ENCODE measurements around the gene AS3MT.
"Not testable (repeated sequence)": the region's sequence is repeated elsewhere in the genome, so short reads cannot be mapped to it uniquely, and the experiment has no call there.

AS3MT gene

DNA sequence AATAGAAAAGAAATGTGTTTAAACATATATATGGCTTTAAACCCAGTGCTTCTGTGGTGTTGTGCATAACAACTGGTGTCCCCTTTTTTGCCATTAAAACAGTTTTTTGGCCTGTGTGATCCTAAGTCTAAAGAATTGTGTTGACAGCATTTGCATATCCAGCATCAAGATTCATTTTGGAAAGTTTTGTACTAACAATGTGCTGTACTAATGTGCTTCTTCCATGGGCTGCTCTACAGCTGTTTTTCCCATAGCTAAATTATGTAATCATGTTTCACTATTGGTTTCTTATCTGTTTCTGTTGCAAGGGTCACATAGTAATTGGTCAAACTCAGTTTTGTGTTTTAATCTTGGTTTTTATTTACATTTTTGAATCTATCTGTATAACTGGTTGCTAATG is 54.3 kb downstream of the AS3MT start:
- no peak for DNase-seq

DNA sequence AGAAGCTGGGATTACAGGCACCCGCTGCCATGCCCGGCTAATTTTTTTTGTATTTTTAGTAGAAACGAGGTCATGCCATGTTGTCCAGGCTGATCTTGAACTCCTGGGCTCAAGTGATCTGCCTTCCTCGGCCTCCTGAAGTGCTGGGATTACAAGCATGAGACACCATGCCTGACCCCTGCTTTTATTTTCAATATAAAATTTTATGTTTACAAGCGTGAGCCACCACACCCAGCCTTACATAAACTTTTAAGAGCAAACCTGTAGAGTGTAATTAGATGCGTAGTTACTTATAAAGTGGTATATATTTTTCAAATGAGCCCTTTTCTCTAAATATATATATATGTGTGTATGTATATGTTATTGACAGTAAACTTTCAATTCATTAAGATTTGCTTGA is 57.6 kb downstream of the AS3MT start:
- no peak for DNase-seq

DNA sequence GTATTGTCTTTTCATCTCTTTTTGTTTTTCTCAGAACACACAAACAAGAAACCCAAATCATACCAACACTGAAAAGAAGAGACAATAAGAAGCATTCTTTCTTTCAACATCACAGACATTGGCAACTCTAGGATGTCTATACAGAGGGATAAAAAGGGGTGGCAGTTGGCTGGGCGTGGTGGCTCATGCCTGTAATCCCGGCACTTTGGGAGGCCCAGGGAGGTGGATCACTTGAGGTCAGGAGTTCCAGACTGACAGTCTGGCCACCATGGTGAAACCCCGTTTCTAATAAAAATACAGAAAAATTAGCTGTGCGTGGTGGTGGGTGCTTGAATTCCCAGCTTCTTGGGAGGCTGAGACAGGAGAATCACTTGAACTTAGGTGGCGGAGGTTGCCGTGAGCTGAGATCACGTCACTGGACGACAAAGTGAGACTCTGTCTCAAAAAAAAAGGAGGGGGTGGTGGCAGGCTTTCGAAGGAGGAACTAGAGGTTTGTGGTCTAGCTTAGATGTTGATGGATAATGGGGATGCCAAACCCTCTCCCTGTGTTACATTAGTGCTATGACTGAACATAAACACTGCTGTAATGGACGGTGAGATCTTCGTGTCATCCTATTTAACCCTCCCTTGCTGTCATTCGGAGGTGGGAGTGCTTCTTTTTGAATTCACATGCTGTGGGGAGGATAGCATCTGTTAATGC is 58.2 kb downstream of the AS3MT start:
- DNase-seq: no peak

DNA sequence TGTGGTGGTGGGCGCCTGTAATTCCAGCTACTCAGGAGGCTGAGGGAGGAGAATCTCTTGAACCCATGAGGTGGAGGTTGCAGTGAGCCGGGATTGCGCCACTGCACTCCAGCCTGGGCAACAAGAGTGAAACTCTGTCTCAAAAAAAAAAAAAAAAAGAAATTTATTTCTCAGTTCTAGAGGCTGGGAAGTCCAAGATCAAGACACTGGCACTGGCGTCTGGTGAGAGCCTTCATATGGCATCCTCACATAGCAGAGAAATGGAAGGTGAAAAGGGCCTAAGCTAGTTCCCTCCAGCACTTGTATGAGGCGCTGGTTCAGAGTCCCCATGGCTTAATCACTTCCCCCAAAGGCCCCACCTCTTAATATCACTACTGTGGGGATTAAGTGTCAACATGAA is 59.2 kb downstream of the AS3MT start:
- DNase-seq: not testable (repeated sequence)

DNA sequence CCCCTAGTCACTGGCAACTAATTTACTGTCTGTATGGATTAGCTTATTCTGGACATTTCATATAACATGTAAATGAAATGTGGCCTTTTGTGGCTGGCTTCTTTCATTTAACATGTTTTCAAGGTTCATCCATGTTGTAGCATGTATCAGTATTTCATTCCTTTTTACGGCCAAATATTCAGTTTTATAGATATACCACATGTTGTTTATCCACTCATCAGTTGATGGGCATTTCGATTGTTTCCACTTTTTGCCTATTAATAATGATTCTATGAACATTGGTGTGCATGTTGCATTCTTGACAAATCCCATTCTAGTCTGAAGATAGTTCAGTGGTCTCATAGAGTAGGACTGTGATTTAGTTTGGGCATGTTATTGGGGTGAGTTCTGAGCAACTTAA is 61.5 kb downstream of the AS3MT start:
- no peak for DNase-seq

DNA sequence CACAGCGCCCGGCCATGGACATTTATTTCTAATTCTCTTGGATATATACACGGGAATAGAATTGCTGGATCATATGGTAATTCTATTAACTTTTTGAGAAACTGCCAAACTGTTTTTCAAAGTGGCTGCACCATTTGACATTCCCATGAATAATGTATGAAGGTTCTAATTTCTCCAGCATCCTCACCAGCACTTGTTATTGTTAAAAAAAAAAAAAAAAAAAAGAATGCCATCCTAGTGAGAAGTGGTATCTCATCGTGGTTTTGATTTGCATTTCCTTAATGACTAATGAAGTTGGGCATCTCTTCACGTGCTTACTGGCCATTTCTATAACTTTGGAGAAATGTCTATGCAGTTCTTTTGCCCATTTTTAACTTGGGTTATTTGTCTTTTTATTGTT is 62.4 kb downstream of the AS3MT start:
- no peak for DNase-seq

DNA sequence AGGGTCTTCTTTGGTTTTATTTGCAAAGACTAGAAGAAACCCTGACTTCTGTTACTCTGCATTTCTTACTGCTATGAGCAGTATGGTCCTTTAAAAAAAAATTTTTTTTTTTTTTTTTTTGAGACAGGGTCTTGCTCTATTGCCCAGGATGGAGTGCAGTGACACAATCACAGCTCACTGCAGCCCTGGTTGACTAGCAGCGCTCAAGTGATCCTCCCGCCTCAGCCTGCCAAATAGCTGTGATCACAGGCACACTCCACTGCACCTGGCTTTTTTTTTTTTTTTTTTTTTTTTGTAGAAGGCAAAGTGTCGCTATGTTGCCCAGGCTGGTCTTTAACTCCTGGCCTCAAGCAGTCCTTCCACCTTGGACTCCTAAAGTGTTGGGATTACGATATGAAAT is 66.2 kb downstream of the AS3MT start:
- DNase-seq: no peak

DNA sequence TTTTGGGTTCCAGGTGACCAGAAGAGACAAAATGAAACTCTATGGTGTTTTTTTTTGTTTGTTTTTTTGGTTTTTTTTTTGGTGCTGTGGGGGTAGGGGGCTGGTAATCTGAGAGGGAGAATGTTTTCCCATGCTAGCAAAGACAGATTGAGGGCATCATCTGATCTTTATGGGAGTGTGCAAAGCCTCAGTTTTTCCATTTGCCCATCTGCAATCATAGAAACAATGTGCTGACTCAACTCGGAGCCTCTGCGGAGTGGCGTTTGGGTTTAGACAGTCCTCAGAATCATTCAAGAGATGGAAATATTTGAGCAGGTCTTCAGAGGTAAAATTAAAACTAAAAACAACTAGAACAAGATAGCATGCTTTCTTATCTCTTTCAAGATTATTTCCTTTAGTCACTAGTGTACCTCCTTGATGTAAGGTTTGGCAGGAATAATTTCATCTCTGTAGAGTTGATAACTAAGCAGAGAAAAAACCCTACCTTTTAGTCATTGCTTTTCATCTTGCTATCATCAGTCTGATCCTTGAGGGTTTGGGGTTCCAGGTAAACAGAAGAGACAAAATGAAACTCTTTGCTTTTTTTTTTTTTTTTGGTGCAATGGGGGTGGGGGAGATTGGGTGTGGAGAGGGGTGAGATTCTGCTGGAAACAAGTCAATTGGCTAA is 66.8 kb downstream of the AS3MT start:
- no peak for DNase-seq

DNA sequence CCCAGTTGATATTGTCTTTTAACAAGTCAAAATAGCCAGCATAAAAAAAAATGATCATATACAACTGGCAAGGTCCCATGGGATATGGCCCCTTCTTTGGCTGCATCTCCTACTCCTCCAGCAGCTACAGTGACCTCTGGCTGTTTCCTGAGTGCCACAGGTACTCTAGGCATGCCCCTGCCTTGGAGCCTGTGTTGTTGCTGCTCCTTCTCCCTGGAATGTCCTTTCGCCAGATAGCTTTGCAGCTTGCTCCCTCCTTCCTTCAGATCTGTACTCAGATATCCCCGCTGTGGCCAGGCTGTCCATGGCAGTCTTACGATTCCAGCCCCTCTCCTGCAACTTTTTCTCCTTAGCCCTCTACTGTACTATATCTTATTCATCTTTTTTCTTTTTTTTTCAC is 72.1 kb downstream of the AS3MT start:
- no peak for DNase-seq

DNA sequence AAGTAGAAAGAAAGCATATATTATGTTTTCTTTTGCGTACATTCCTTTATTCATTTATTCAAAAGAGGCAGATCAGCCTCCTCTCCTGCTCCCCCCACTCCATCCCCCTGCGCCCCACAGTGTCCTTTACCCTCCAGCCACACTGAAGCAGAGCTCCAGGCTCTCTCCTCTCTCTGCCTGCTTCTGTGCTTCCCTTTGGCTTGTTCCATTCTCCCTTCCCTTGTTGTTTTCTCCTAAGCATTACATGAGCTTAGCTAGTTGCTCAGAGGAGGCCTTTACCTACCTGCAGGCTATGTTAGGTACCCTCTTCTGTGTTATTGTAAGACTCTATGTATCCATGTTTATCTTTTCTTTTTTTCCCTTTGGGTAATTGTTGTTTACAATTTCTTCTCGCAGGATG is 76.2 kb downstream of the AS3MT start:
- DNase-seq: no peak

DNA sequence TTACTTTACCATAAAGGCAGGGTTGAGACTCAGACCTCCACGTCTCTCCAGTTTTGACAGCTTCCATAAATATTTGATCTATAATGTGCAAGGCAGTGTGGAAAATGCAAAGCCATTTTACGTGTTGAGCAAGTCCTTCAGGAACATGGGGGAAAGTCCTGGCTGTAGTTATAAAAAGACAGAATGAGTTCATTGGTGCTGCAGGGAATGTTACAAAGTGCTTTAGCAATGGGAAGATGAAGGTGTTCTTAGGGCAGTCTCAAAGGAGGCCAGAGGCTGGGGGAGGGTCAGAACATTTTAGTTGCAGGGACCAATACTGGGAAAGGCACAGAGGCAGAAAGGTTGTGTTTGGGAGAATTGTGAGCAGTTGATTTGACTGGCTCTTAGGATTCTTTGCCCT is 76.7 kb downstream of the AS3MT start:
- no peak for DNase-seq

DNA sequence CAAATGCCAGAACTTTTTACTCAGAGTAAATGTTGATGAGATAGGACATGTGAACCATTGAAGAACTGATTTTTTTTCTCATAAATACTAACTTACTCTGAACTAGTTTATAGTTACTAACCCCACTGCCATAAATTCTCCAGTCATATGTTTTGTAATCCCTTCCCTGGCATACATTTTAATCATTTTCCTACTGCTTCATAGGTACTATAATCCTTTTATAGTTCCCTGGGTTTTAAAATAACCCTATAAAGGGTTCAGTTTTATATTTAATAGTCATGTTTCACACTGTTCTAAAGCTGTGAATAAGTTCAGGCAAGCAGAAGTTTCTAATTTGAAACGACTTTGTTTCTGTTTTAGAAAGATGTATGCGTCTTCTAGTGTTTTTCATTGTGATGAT is 77.7 kb downstream of the AS3MT start:
- no peak for DNase-seq

DNA sequence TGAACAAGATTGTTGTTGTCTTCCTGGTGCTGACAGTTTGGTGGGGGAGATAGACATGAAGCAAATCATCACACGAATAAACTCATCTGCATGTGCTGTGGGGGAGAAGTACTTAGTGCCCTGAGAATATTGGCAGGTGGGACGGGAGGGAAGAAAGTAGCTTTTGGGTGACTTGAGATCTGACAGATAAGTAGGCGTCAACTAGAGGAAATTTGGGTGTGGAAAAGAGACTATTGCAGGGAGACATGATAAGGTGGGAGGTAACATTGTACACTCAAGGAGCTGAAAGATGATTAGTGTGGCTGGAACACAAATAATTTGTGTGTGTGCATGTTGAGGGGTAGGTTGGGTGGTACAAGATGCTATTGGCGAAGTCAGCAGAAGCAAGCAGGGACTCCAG is 78.9 kb downstream of the AS3MT start:
- DNase-seq: no peak

DNA sequence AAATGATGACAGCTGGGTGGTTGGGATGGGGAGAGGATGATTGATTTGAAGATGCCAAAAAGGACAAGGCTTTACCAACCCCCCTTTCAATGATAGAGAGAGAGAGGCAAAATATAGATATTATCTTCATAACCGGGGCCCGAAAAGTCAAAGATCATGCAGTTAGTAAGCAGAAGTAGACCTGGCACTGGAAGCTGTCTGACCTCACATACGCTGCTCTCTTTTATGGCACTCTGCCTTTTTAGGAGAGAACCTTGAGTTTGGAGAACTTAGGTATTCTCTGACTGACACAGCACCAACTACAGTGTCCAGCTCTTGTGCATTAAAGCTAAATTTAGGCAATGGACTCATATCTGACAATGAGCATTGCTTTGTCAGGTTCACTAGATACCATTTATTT is 79.5 kb downstream of the AS3MT start:
- no peak for DNase-seq

DNA sequence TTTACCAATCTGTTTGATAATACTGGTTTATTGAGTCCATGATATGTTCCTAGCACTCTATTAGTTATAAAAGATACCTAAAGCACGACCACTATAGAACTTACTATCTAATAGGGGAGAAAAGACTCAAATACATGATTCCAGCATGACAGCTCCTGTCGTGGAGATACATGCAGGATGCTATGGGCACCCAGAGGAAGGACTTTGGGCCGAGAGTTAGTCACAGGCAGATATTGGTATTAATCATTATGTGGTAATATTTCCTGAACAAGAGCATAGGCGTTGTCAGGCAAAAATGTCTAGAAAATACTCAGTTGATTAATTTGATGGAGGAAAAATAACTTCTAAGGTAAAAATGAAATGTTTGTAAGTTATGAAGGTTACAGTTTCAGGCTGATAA is 80.6 kb downstream of the AS3MT start:
- DNase-seq: no peak

DNA sequence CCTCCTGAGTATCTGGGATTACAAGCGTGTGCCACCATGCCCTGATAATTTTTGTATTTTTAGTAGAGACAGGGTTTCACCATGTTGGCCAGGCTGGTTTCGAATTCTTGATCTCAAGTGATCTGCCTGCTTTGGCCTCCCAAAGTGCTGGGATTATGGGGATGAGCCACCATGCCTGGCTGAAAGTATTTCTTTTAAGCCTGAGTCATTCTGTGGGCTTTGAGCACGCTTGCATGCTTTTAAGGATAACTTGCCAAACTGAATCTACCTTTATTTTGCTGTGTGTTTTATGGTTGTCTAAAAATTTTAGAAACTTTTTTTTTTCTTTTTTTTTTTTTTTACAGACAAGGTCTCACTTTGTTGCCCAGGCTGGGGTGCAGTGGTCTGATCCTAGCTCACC is 82.0 kb downstream of the AS3MT start:
- no peak for DNase-seq
